Frontal cortex (tissue), 4 donors: ENCODE measurements around the gene PBX4. TPM values are rescaled to one million over a fixed set of nuclear protein-coding genes. Genes with fewer than 3 reads are reported as not detected.
A peak's percentile ranks its signal among the peaks of the same experiment; 100 is the strongest.

Experiments used
- DNase-seq, 2 donors: peaks; one replicate each; pipeline ENCODE4 v3.0.0; 2012; ENCODE audit warnings: low spot score in 2 of 2
- FAIRE-seq: peaks from 2 replicates; lab custom pipeline; 2012; peaks lifted over from hg19 to GRCh38; lab: Jason Lieb, UNC
- total RNA-seq: library from RNA; depleted of rRNA; stranded (reverse); fragments of >200 nt; gene quantifications from one replicate; pipeline ENCODE4 v1.2.3, GENCODE V29; 2014
- donor health status: control.
- donor health status: control.
- donor health status: control.

PBX4 gene
- total RNA-seq, 1 donor from 2014 or later: 11.4 TPM

- DNase-seq (no peak), FAIRE-seq (no peak)
Observed at GRCh38 chr19:19650331-19650730, 31.8 kb upstream of the PBX4 start.

- FAIRE-seq (no peak), DNase-seq (no peak)
Observed at GRCh38 chr19:19649580-19649995, 31.1 kb upstream of the PBX4 start.

GRCh38 chr19:19649155-19649554, 30.7 kb upstream of the PBX4 start:
- no peak for DNase-seq
- no peak for FAIRE-seq

- FAIRE-seq: no peak
- DNase-seq: no peak
Observed at GRCh38 chr19:19647037-19647835, 28.7 kb upstream of the PBX4 start.

GRCh38 chr19:19645233-19645870, 26.9 kb upstream of the PBX4 start:
- FAIRE-seq (no peak), DNase-seq (no peak)

GRCh38 chr19:19644054-19644388, 25.5 kb upstream of the PBX4 start:
- DNase-seq (no peak), FAIRE-seq (no peak)

- no peak for FAIRE-seq
- peak; percentile 84 to 90 for DNase-seq
Observed at GRCh38 chr19:19643158-19644053, 24.9 kb upstream of the PBX4 start, which contains the start of gene GMIP. Gene GMIP, minus strand, starts transcription at chr19:19643657. Its CDS starts 128 bp downstream, at chr19:19643529.

- FAIRE-seq (no peak), DNase-seq (no peak)
Observed at GRCh38 chr19:19642506-19643157, 24.1 kb upstream of the PBX4 start.

GRCh38 chr19:19637523-19638251, 19.2 kb upstream of the PBX4 start:
- no peak for DNase-seq
- no peak for FAIRE-seq

- DNase-seq (no peak), FAIRE-seq (no peak)
Observed at GRCh38 chr19:19637186-19637522, 18.7 kb upstream of the PBX4 start.

GRCh38 chr19:19636573-19637185, 18.2 kb upstream of the PBX4 start:
- FAIRE-seq (no peak), DNase-seq (no peak)

GRCh38 chr19:19635313-19635702, 16.8 kb upstream of the PBX4 start:
- FAIRE-seq (no peak), DNase-seq (no peak)

GRCh38 chr19:19634516-19635312, 16.2 kb upstream of the PBX4 start:
- DNase-seq (no peak), FAIRE-seq (no peak)

- no peak for FAIRE-seq
Observed at GRCh38 chr19:19633711-19634515, 15.4 kb upstream of the PBX4 start.

GRCh38 chr19:19632661-19633060, 14.2 kb upstream of the PBX4 start:
- DNase-seq (no peak), FAIRE-seq (no peak)

More at GRCh38 chr19:19633711-19634515, 15.4 kb upstream of the PBX4 start:
- DNase-seq: no peak

GRCh38 chr19:19631346-19631745, 12.9 kb upstream of the PBX4 start:
- FAIRE-seq (no peak), DNase-seq (no peak)

GRCh38 chr19:19630426-19630825, 11.9 kb upstream of the PBX4 start:
- no peak for DNase-seq
- FAIRE-seq: no peak

- peak in 1 of 2 donors; percentile 19 for DNase-seq
- FAIRE-seq: no peak
Observed at GRCh38 chr19:19630062-19630414, 11.6 kb upstream of the PBX4 start.
